H1 (cell line): Measurements from ENCODE around the gene C1RL.

Source experiments
- CTCF ChIP-seq, 3 experiments: IDR thresholded peaks; 1 replicate in 2 of 3; 2 replicates in 1 of 3; pipeline versions ENCODE4 v1.5.1 to v1.6.1; 2011; ENCODE audit warnings: low read length in 3 of 3, mild to moderate bottlenecking in 3 of 3, inconsistent platforms in 2 of 3, low read depth in 1 of 3, moderate library complexity in 1 of 3; ENCODE audit not compliant: insufficient read depth in 1 of 3; ENCODE audit errors: control extremely low read depth in 1 of 3
- POLR2A ChIP-seq, 2 experiments: IDR thresholded peaks; 1 replicate in 1 of 2; 2 replicates in 1 of 2; pipeline ENCODE4 v1.6.1; 2011; ENCODE audit warnings: low read depth in 2 of 2, low read length in 2 of 2, mild to moderate bottlenecking in 2 of 2; ENCODE audit errors: control extremely low read depth in 1 of 2
- SUZ12 ChIP-seq: fragments of 200-600 bp; sonication (generic); IDR thresholded peaks from 2 replicates; pipeline ENCODE4 v1.6.1; 2012; ENCODE audit warnings: mild to moderate bottlenecking, inconsistent platforms, low read length, moderate library complexity, mixed read lengths
- USF2 ChIP-seq: IDR thresholded peaks from 2 replicates; pipeline ENCODE4 v1.6.1; 2011; ENCODE audit warnings: low read length, improper control_type of control experiment
- ZNF274 ChIP-seq: IDR thresholded peaks from 2 replicates; pipeline ENCODE4 v1.7.0; 2012; ENCODE audit warnings: low read length, borderline replicate concordance; ENCODE audit errors: extremely low read depth

- TF ChIP-seq CTCF (IDR thresholded peaks at IDR 0.05; ENCODE audit: control extremely low read depth in 1 of 3, insufficient read depth in 1 of 3, low read depth in 1 of 3, low read length in 3 of 3) (no peak), POLR2A (IDR thresholded peaks at IDR 0.05; ENCODE audit: control extremely low read depth in 1 of 2, low read depth in 2 of 2, low read length in 2 of 2) (no peak), SUZ12 (no peak), ZNF274 (no peak), USF2 (no peak)
These were observed 44.5 kb downstream of the C1RL start for GRCh38 chr12:7064516-7064915.
